Esophagus squamous epithelium (tissue), 4 donors: ENCODE data around the gene DDX20.

Experiments
- CTCF ChIP-seq, 6 experiments: fragments of 450-650 bp in 4 of 6; fragments of 200-600 bp in 2 of 6; sonication (generic) in 2 of 6; IDR thresholded peaks; one replicate each; pipeline ENCODE4 v1.5.1; 2016 to 2019; ENCODE audit warnings: antibody characterized with exemption in 6 of 6, mild to moderate bottlenecking in 4 of 6, moderate library complexity in 4 of 6
- POLR2A ChIP-seq, 4 donors: fragments of 450-650 bp; IDR thresholded peaks; one replicate each; pipeline ENCODE4 v1.6.1; 2017; ENCODE audit warnings: antibody characterized with exemption in 4 of 4, mild to moderate bottlenecking in 4 of 4, moderate library complexity in 3 of 4

GRCh38 chr1:111762332-111762731 is 6.6 kb downstream of the DDX20 start:
- no peak for TF ChIP-seq CTCF (IDR thresholded peaks at IDR 0.05)
- TF ChIP-seq POLR2A (IDR thresholded peaks at IDR 0.05): no peak
